AML-193 (cell line): ENCODE data around the gene NANOS2.
"Not testable (repeated sequence)": the region's sequence is repeated elsewhere in the genome, so short reads cannot be mapped to it uniquely, and the experiment has no call there.

Source experiments
- DNase-seq, 2 experiments: peaks; one replicate each; lab custom pipeline; 2025; lab: John Stamatoyannopoulos, UW

NANOS2 gene

GRCh38 chr19:45874620-45874966, 40.0 kb downstream of the NANOS2 start:
- DNase-seq: no peak

GRCh38 chr19:45873219-45873772, 41.3 kb downstream of the NANOS2 start:
- DNase-seq: no peak

GRCh38 chr19:45872095-45872919, 42.3 kb downstream of the NANOS2 start:
- DNase-seq: no peak

GRCh38 chr19:45870798-45871197, 43.8 kb downstream of the NANOS2 start:
- no peak for DNase-seq

DNA sequence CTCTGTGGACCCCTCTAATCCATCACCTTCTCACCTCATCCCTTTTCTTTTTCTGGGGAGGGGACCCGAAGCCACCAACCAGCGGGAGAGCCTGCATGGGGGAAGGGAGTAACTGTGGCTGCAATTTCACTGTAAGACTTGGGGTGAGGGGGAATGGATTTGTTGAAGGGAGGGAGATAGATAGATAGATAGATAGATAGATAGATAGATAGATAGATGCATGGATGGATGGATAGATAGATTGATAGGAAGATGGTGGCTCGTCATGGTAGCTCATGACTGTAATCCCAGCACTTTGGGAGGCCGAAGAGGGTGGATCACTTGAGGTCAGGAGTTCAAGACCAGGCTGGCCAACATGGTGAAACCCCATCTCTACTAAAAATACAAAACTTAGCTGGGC, 47.3 kb downstream of the NANOS2 start:
- DNase-seq: not testable (repeated sequence)

DNA sequence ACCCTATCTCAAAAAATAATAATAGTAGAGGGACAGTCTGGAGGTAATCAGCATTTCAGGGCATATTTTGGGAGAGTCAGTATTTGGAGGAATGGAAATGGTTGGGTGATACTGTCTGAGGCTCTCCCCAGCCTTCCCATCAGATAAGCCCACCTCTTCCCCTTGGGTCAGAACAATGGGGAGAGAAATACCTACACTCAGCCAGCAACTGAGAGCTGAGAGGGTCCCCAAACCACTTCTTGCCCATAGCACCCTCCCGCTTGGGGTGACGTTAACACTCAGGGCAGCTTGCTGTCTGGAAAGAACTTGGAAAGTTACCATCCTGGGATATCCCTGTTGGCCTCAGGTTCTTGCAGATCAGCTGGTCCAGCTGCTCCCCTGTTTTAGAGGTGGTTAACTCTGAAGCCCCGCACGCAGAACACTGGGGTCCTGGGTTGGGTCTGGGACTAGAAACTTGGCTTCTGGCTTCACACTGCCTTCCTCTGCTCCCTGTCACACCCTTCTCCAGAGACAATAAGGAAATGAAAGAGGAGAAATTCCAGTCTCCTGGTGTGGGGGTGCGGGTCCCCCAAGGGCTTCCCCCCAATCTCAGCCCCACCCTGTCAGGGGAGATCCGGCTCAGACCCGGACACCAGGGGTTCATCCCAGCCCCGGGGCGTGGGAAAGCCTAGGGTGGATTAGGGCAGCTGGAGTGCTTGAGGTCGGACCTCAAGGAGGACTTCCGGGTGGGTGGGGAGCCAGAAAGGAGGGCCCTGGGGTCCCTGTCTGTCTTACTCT, 48.0 kb downstream of the NANOS2 start:
- no peak for DNase-seq

GRCh38 chr19:45865269-45865948, 49.2 kb downstream of the NANOS2 start:
- no peak for DNase-seq

DNA sequence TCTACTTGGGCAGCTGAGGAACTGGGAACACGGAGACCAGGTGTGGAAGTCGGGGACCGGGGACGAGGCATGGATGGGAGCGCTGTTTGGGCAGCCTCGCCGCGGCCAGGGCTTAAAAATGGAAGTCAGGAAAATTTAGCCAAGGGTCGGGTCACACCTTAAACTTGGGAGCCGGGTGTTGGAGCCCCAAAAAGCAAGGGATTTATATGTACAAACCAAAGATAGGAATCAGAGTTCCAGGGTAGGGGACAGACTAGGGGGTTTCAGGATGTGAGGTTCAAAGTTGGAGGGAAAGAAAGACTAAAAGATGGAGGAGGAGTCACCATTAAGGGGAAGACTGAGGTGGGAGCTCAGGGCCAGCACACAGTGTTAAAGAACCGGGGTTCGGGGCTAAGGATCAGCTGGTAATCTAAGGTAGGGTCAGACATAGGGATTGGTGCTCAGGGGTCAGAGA, 49.9 kb downstream of the NANOS2 start:
- DNase-seq: no peak

GRCh38 chr19:45863840-45864628, 50.5 kb downstream of the NANOS2 start, which contains the start of gene FOXA3:
FOXA3 (plus strand) TSS chr19:45864326; CDS start chr19:45864457, 131 bp downstream.
- DNase-seq: no peak

DNA sequence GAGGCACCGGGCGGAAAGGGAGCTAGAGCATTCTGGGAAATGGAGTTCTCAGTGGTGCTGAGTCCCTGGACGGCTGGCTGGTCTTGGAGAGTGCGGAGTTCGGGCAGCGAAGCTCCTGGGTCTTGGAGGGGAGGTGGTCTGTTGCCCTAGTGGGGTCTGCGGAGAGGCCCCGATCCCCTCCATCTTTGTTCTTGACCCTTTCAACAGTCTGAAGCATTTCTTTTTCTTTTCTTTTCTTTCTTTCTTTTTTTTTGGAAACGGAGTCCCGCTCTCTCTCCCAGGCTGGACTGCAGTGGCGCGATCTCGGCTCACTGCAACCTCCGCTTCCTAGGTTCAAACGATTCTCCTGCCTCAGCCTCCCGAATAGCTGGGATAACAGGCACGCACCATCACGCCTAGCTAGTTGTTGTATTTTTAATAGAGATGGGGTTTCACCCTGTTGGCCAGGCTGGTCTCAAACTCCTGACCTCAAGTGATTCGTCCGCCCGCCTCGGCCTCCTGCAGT, 51.2 kb downstream of the NANOS2 start:
- DNase-seq: no peak
